DND-41 (cell line): Measurements from ENCODE around the gene CCDC81.

Experiments used
- ATAC-seq: fragments of 200-7000 bp; cut with Tn5 transposase; 3 replicates; pipeline ENCODE4 v1.9.1; 2021; ENCODE audit warnings: low read depth; ENCODE audit not compliant: insufficient read depth
- DNase-seq: peaks from one replicate; pipeline ENCODE4 v3.0.0-alpha.2; 2020
- H2AFZ ChIP-seq: 2 replicates; pipeline ENCODE4 v1.6.0; 2012; ENCODE audit warnings: low read depth, low read length
- H3K27ac ChIP-seq: 2 replicates; pipeline ENCODE4 v1.5.1; 2012; ENCODE audit warnings: low read length, inconsistent platforms
- H3K27me3 ChIP-seq: fragments of 200-600 bp; sonication (generic); 2 replicates; pipeline ENCODE4 v1.6.0; 2012; ENCODE audit warnings: low read length, mild to moderate bottlenecking, inconsistent platforms; ENCODE audit not compliant: insufficient read depth, poor library complexity
- H3K36me3 ChIP-seq: 2 replicates; pipeline ENCODE4 v1.5.1; 2012; ENCODE audit warnings: low read length, inconsistent platforms; ENCODE audit not compliant: insufficient read depth
- H3K4me1 ChIP-seq: 2 replicates; pipeline ENCODE4 v1.5.1; 2012; ENCODE audit warnings: mild to moderate bottlenecking, low read length; ENCODE audit not compliant: insufficient read depth
- H3K4me2 ChIP-seq: 2 replicates; pipeline ENCODE4 v1.6.0; 2012; ENCODE audit warnings: mild to moderate bottlenecking, moderate library complexity, low read length, inconsistent platforms; ENCODE audit not compliant: insufficient read depth
- H3K4me3 ChIP-seq, 2 experiments: fragments of 200-600 bp in 1 of 2; shearing (Covaris generic) in 1 of 2; 2 replicates each; pipeline ENCODE4 v1.5.1; 2012 to 2016; ENCODE audit warnings: inconsistent platforms in 2 of 2, low read length in 2 of 2, mild to moderate bottlenecking in 2 of 2, low read depth in 1 of 2, moderate library complexity in 1 of 2
- H3K79me2 ChIP-seq: 2 replicates; pipeline ENCODE4 v1.6.0; 2012; ENCODE audit warnings: low read length, inconsistent platforms; ENCODE audit not compliant: insufficient read depth
- H3K9ac ChIP-seq: 2 replicates; pipeline ENCODE4 v1.6.0; 2012; ENCODE audit warnings: low read depth, mild to moderate bottlenecking, inconsistent platforms, low read length, moderate library complexity
- H3K9me3 ChIP-seq: 2 replicates; pipeline ENCODE4 v1.5.1; 2012; ENCODE audit warnings: low read length, moderate library complexity, mild to moderate bottlenecking, inconsistent platforms; ENCODE audit not compliant: insufficient read depth, severe bottlenecking
- H4K20me1 ChIP-seq: 2 replicates; pipeline ENCODE4 v1.6.0; 2012; ENCODE audit warnings: low read length; ENCODE audit not compliant: insufficient read depth
- EZH2 ChIP-seq: IDR thresholded peaks from 3 replicates; pipeline ENCODE4 v1.6.1; 2012; ENCODE audit warnings: borderline replicate concordance, low read depth, mild to moderate bottlenecking, moderate library complexity, low read length, inconsistent platforms; ENCODE audit not compliant: severe bottlenecking
- TF ChIP-seq, protein P1 (sequence below): IDR thresholded peaks from 2 replicates; pipeline ENCODE4 v1.5.1; 2012; ENCODE audit warnings: borderline replicate concordance, low read length, moderate library complexity, mild to moderate bottlenecking; ENCODE audit not compliant: poor library complexity, severe bottlenecking; ENCODE audit errors: extremely low read depth

The CCDC81 gene

DNA sequence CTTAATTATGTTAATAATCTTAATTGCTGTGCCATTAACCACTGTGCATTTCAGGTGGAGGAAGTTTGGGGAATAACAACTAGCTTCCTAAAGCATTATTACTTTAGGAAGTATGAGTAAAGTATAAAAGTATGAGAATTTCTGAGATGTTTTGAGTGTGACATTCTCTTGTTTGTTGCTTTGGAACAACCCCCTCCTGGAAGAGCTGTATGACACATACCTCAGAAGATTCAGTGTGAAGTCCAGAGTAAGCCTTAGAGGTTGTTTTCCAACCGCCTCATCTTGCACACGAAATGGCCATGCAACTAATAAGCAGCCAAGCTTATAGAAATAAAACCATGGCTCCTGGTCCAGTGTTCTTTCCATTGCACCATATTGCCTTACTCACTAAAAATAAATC is 21.7 kb downstream of the CCDC81 start:
- no peak overlapping the region for H3K27ac ChIP-seq
- no peaks in the 10 kb centered on the region for H3K9me3 ChIP-seq
- H3K4me2 ChIP-seq, result no peak overlapping the region
- ATAC-seq, result no peak
- H4K20me1 ChIP-seq, result no peaks in the 10 kb centered on the region
- DNase-seq, result no peak
- no peak overlapping the region for H3K4me3 ChIP-seq
- no peaks in the 10 kb centered on the region for H3K27me3 ChIP-seq
- no peaks in the 10 kb centered on the region for H3K79me2 ChIP-seq
- no peak for TF ChIP-seq EZH2
- TF ChIP-seq, protein P1, sequence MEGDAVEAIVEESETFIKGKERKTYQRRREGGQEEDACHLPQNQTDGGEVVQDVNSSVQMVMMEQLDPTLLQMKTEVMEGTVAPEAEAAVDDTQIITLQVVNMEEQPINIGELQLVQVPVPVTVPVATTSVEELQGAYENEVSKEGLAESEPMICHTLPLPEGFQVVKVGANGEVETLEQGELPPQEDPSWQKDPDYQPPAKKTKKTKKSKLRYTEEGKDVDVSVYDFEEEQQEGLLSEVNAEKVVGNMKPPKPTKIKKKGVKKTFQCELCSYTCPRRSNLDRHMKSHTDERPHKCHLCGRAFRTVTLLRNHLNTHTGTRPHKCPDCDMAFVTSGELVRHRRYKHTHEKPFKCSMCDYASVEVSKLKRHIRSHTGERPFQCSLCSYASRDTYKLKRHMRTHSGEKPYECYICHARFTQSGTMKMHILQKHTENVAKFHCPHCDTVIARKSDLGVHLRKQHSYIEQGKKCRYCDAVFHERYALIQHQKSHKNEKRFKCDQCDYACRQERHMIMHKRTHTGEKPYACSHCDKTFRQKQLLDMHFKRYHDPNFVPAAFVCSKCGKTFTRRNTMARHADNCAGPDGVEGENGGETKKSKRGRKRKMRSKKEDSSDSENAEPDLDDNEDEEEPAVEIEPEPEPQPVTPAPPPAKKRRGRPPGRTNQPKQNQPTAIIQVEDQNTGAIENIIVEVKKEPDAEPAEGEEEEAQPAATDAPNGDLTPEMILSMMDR, result no peak
- no peaks in the 10 kb centered on the region for H3K36me3 ChIP-seq
- no peak overlapping the region for H3K9ac ChIP-seq
- H3K4me1 ChIP-seq, result no peaks in the 10 kb centered on the region
- H2AFZ ChIP-seq, result no peak overlapping the region

DNA sequence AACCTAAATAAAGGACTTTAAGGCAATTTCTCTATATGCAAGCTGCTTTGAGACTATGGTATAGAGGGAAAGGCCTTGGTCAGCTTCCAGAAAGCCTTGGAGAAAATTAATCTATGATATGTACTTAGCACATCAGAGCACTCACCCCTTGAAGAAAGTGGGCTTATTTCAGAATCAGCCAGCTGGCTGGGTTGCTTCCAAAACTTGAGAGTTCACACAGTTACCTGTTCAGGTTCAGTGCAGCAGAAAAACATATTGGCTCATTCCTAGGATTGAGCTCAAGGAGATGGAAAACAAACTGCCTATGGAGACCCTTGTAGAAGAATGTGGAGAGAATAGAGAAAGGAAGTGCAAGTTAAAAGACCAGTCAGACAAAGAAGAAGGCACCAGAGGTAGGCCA is 22.7 kb downstream of the CCDC81 start:
- H3K9ac ChIP-seq, result no peak overlapping the region
- H3K4me2 ChIP-seq, result no peak overlapping the region
- no peaks in the 10 kb centered on the region for H3K27me3 ChIP-seq
- no peak overlapping the region for H3K4me3 ChIP-seq
- DNase-seq (no peak), ATAC-seq (no peak)
- no peaks in the 10 kb centered on the region for H3K36me3 ChIP-seq
- H2AFZ ChIP-seq, result no peak overlapping the region
- no peaks in the 10 kb centered on the region for H3K9me3 ChIP-seq
- no peak overlapping the region for H3K27ac ChIP-seq
- no peaks in the 10 kb centered on the region for H4K20me1 ChIP-seq
- H3K79me2 ChIP-seq, result no peaks in the 10 kb centered on the region
- TF ChIP-seq, protein P1, result no peak
- no peak for TF ChIP-seq EZH2
- H3K4me1 ChIP-seq, result no peaks in the 10 kb centered on the region

DNA sequence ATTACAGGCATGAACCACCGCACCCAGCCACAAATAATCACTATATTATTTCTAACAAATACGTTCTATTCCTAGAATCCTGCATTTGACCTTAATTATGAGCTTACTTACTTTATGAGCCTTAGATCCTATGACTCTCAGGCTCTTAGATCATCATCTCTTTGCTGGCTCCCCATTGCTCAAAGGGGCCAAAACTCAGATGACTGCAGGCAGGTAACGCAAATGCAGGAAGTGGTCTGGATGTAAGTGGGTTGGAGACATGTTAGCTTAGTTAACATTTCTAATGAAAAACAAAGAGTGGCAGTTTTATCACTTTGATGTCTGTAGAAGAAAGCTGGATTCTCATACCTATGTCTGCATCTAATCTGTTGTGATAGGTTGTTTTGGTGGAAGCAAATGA is 23.4 kb downstream of the CCDC81 start:
- no peaks in the 10 kb centered on the region for H3K27me3 ChIP-seq
- no peaks in the 10 kb centered on the region for H3K79me2 ChIP-seq

DNA sequence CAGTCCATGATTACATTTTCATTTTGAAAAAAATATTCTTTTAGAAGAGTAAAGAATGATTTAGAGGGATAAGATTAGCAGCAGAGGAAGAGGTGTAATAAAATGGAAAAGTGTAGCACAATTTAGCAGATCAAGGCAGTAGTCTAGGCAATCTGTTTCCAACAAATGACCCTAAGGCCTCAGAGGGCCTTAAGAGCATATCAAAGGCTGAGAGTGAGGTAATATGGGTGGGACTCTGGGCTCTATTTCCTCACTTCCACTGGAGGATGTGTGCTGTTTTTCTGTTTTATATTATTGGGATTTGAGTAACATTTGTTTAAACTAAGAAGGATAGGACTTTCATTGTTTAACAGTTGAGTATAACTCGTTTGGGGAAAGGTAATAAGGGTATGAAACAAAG is 28.8 kb downstream of the CCDC81 start:
- Histone ChIP-seq H3K36me3 (no peaks in the 10 kb centered on the region), H3K9ac (no peak overlapping the region), H3K27ac (no peak overlapping the region), H3K4me3 (no peak overlapping the region), H3K27me3 (no peaks in the 10 kb centered on the region), H3K9me3 (no peaks in the 10 kb centered on the region), H4K20me1 (no peaks in the 10 kb centered on the region), H3K4me1 (no peaks in the 10 kb centered on the region), H2AFZ (no peak overlapping the region), H3K4me2 (no peak overlapping the region), H3K79me2 (no peaks in the 10 kb centered on the region)
- DNase-seq (no peak), ATAC-seq (no peak)
- TF ChIP-seq, protein P1, result no peak
- no peak for TF ChIP-seq EZH2

More for the DNA sequence above, 23.4 kb downstream of the CCDC81 start:
- Histone ChIP-seq H3K4me1 (no peaks in the 10 kb centered on the region), H3K36me3 (no peaks in the 10 kb centered on the region), H3K4me3 (no peak overlapping the region), H2AFZ (no peak overlapping the region), H4K20me1 (no peaks in the 10 kb centered on the region), H3K27ac (no peak overlapping the region), H3K9ac (no peak overlapping the region), H3K9me3 (no peaks in the 10 kb centered on the region), H3K4me2 (no peak overlapping the region)
- DNase-seq (no peak), ATAC-seq (0 out of 3 replicates have a peak, but pooled peaks have one; percentile 24)
- TF ChIP-seq, protein P1, result no peak
- no peak for TF ChIP-seq EZH2
